HEK293T (cell line): ENCODE results near the gene ERICH2.

Experiments used
- ARNT ChIP-seq: fragments of 450-650 bp; IDR thresholded peaks from 2 replicates; pipeline ENCODE4 v1.6.1; 2017; ENCODE audit warnings: mild to moderate bottlenecking
- BHLHE40 ChIP-seq: fragments of 450-650 bp; IDR thresholded peaks from 2 replicates; pipeline ENCODE4 v1.6.1; 2016; ENCODE audit warnings: mild to moderate bottlenecking, moderate library complexity, borderline replicate concordance
- CTBP1 ChIP-seq: fragments of 450-650 bp; IDR thresholded peaks from 2 replicates; pipeline ENCODE4 v1.6.1; 2016; ENCODE audit warnings: borderline replicate concordance
- ELF4 ChIP-seq: fragments of 450-650 bp; IDR thresholded peaks from 2 replicates; pipeline ENCODE4 v1.6.1; 2017; ENCODE audit warnings: antibody characterized with exemption
- FOXA1 ChIP-seq: fragments of 450-650 bp; IDR thresholded peaks from 2 replicates; pipeline ENCODE4 v1.6.1; 2016; ENCODE audit warnings: mild to moderate bottlenecking
- FOXM1 ChIP-seq: fragments of 450-650 bp; IDR thresholded peaks from 2 replicates; pipeline ENCODE4 v1.6.1; 2017; ENCODE audit warnings: mild to moderate bottlenecking, borderline replicate concordance
- HDGF ChIP-seq: fragments of 450-650 bp; IDR thresholded peaks from 2 replicates; pipeline ENCODE4 v1.6.1; 2017; ENCODE audit warnings: antibody characterized with exemption, borderline replicate concordance
- PKNOX1 ChIP-seq: fragments of 450-650 bp; IDR thresholded peaks from 2 replicates; pipeline ENCODE4 v1.6.1; 2016
- SUZ12 ChIP-seq: fragments of 450-650 bp; IDR thresholded peaks from 2 replicates; pipeline ENCODE4 v1.6.1; 2016; ENCODE audit warnings: mild to moderate bottlenecking
- TARDBP ChIP-seq: fragments of 450-650 bp; IDR thresholded peaks from 2 replicates; pipeline ENCODE4 v1.6.1; 2016
- ZNF384 ChIP-seq: fragments of 450-650 bp; IDR thresholded peaks from 2 replicates; pipeline ENCODE4 v1.6.1; 2016

GRCh38 chr2:170823898-170824215, 53.7 kb downstream of the ERICH2 start:
- TF ChIP-seq TARDBP (no peak), ARNT (no peak), BHLHE40 (no peak), PKNOX1 (no peak), ZNF384 (no peak), FOXA1 (no peak), FOXM1 (no peak), ELF4 (no peak), SUZ12 (no peak), HDGF (no peak), CTBP1 (no peak)
